Keratinocyte (primary cell): Measurements from ENCODE around the gene EFNA1.
"Not testable (repeated sequence)": the region's sequence is repeated elsewhere in the genome, so short reads cannot be mapped to it uniquely, and the experiment has no call there.

Source experiments
- EZH2 ChIP-seq: IDR thresholded peaks from one replicate; pipeline ENCODE4 v1.6.1; 2012; ENCODE audit warnings: inconsistent platforms, mild to moderate bottlenecking, low read length, moderate library complexity
- TF ChIP-seq, protein P1 (sequence below), 3 experiments: IDR thresholded peaks in 1 of 3; conservative IDR thresholded peaks in 1 of 3; optimal IDR thresholded peaks in 1 of 3; 2 replicates in 2 of 3; 3 replicates in 1 of 3; pipeline versions ENCODE3 to v1.5.1; 2011; ENCODE audit warnings: low read length in 3 of 3, mild to moderate bottlenecking in 3 of 3, moderate library complexity in 2 of 3, control low read depth in 1 of 3, inconsistent platforms in 1 of 3; ENCODE audit not compliant: insufficient read depth in 2 of 3; ENCODE audit errors: extremely low read depth in 1 of 3

DNA sequence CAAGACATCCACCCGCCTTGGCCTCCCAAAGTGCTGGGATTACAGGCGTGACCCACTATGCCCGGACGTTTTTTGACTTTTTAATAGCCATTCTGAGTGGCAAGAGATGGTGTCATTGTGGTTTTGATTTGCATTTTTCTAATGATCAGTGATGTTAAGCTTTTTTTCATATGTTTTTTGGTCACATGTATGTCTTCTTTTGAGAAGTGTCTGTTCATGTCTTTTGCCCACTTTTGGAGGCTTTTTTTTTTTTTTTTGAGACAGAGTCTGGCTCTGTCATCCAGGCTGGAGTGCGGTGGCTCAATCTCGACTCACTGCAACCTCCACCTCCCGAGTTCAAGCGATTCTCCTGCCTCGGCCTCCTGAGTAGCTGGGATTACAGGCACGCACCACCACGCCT lies 36.9 kb downstream of the EFNA1 start:
- not testable (repeated sequence) for TF ChIP-seq EZH2
- TF ChIP-seq, protein P1, sequence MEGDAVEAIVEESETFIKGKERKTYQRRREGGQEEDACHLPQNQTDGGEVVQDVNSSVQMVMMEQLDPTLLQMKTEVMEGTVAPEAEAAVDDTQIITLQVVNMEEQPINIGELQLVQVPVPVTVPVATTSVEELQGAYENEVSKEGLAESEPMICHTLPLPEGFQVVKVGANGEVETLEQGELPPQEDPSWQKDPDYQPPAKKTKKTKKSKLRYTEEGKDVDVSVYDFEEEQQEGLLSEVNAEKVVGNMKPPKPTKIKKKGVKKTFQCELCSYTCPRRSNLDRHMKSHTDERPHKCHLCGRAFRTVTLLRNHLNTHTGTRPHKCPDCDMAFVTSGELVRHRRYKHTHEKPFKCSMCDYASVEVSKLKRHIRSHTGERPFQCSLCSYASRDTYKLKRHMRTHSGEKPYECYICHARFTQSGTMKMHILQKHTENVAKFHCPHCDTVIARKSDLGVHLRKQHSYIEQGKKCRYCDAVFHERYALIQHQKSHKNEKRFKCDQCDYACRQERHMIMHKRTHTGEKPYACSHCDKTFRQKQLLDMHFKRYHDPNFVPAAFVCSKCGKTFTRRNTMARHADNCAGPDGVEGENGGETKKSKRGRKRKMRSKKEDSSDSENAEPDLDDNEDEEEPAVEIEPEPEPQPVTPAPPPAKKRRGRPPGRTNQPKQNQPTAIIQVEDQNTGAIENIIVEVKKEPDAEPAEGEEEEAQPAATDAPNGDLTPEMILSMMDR (optimal IDR thresholded peaks at IDR 0.05 in 1 of 3, IDR thresholded peaks at IDR 0.05 in 1 of 3, conservative IDR thresholded peaks at IDR 0.05 in 1 of 3; ENCODE audit: extremely low read depth in 1 of 3, insufficient read depth in 2 of 3, low read length in 3 of 3), result not testable (repeated sequence)
